HG02981 (cell line): ENCODE results near the gene IER5L.
"Not testable (repeated sequence)": the region's sequence is repeated elsewhere in the genome, so short reads cannot be mapped to it uniquely, and the experiment has no call there.

ENCODE experiments used
- ATAC-seq: cut with Tn5 transposase; IDR thresholded peaks from one replicate; pipeline ENCODE4 v1.9.1; 2021; ENCODE audit warnings: mild to moderate bottlenecking, moderate library complexity; ENCODE audit not compliant: unreplicated experiment

The IER5L gene

DNA sequence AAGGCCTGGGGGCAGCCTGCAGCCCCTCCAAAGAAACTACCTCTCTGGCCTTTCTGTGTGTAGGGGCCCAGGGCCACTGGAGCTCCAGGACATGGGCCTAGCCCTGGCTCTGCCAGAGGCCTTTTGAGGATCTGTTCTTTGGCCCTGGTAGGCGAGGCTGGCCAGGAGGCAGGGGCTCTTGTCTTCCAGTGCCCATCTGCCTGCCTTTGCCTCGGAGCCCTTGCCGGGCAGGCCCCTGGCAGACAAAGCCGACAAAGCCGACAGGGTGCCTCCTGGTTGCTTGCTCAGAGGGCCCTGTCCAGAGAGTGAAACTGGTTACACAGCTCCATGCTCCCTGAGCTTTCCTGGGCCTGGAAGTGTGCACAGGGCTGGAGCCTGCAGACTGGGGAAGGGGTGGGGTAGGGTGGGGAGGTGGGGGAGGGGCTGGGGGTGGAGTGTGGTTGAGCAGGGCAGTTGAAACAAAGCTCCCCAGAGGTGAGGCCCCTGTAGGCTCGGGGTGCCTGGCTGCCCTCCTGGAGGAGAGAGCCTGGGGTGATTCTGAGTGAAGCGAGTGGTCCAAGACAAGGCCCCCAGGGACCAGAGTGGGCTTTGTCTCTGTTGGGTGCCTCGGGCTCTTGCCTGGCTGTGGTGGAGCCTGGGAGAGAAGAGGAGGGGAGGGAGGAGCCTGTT lies 37.5 kb downstream of the IER5L start:
- ATAC-seq: peak; percentile 17

DNA sequence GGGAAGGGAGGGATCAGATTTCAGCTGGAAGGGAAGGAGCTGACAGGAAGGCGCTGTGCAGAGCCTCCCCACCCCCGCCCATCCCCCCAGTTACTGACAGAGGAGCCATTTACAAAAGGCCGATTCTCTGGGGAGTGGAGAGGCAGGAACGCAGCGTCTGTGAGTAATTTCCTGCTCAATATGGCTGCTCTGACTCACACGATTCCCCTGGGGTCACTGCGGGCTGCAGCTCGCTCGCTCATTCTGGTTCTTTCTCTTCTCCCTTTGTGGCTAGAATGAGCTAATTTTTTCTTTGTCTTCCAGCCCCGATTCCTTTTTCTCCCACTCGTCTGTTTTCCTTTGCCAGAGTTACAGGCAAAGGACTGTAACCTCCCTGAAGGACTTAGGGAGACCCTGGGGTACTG lies 38.1 kb downstream of the IER5L start:
- peak; percentile 61 for ATAC-seq

DNA sequence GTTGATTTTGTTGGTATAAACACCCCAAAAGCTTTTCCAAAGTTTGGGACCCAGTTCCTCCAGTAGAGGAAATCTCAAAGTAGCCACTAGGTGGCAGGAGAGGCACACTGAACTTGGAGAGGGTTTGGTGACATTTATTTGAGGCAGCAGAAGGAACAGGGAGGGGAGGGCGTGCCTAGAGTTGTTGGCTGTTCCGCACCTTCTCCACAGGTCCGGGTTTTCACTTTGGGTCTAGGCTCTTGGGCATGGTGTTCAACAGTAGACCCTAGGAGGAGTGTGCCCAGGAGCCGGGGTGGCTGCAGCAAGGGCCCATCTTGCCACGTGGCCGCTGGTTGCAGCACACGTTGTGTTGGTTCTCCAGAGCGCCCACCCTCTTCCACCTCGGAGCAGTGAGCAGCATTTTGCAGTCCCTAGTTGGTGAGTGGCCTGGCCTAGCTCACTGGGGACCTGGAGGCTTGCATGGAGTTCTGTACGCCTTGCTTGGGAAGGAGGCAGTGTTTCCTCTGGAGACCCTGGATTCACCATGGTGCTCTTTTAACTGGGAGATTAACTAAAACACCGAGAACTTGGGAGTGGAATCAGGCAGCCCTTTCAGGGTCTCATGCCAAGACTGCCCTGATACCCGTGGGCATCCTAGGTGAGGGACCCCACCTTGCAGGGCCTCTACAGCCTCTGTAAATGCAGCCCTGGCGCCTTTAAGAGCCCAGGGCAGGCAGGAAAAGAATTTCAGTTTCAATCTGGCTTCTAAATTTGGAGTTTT lies 38.6 kb downstream of the IER5L start:
- ATAC-seq: peak; percentile 24

DNA sequence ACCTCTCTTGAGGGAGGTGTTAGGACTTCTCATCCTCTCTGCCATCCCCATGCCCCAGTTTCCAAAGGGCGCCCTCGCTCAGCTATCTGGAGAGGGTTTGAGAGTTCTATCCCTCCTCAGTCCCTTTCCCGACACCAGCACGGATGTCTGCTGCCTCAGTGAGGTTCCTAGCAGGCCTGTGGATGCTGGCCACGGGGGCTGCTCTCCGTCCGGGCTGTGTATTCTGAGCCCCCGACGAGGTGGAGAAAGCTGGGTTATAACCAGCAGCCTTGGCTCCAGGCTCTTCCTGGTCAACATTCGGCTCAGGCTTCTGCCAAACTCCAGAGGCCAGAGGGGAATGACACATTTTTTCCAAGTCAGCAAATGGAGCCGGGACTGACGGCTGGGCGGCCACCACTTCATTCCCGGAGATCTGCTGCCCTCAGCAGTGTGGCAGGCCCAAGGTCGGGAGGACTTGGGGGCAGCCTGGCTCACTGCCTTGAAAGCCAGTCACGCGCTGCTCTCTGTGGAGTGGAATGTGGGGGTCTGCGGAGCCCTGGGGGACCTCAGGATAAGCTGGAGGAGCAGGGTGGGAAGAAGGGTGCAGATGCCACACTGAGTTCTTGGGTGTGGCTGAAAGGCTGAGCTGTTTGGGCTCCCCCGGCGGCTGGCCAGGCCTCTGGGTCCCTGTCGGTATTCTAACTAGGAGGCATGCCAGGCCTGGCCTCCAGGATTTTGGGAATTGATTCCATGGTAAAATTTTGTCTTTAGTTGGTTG lies 39.4 kb downstream of the IER5L start:
- ATAC-seq: no peak

DNA sequence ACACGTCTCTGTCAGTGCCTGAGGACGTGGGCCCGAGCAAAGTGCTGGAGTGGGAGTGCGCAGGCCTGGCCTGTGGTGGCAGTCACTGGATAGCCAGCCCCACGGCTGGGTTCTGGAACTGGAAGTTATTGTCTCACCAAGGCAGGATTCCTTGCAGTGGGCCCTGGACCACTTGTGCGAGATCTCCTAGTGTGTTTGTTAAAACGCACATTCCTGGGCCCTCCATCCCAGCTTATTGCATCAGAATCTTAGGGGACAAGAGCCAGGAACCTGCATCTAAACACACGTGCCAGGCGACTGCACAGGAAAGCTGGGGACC lies 40.0 kb downstream of the IER5L start:
- no peak for ATAC-seq

DNA sequence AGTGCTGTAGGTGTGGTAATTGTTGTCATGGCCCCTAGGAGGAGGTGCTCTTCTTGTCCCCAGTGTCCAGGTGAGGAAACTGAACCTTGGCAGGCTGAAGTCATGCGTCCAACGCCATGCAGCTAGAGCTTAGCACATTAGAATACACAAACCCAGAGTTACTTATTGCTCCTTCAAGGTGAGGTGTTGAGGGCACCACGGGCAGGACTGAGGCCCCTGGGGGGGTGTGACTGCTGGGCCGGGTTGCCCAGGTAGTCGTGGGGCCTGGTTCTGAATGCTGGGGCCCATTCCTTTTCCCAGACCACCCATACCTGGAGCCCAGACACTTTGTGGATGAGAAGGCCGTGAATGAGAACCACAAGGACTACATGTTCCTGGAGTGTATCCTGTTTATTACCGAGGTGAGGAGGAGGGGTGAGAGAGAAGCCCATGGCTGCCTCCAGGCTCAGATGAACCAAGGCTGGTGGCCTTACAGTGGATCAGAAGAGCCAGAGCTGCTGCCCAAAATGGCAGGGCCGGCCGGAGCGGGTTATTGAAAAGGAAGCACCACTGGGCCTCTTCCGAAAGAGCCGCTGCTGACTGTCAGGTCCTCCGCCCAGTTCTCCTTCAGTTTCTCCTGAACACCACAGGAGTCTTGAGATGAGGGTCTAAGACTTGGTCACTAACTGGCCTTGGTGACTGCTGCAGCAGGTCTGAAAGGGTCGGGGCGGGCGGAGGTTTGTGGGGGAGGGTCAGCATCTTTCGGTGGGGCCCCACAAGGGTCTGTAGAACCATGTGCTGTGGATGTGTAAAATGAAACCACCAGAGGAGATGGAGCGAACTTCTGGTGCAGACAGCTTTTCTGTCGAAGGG lies 40.5 kb downstream of the IER5L start:
- no peak for ATAC-seq

DNA sequence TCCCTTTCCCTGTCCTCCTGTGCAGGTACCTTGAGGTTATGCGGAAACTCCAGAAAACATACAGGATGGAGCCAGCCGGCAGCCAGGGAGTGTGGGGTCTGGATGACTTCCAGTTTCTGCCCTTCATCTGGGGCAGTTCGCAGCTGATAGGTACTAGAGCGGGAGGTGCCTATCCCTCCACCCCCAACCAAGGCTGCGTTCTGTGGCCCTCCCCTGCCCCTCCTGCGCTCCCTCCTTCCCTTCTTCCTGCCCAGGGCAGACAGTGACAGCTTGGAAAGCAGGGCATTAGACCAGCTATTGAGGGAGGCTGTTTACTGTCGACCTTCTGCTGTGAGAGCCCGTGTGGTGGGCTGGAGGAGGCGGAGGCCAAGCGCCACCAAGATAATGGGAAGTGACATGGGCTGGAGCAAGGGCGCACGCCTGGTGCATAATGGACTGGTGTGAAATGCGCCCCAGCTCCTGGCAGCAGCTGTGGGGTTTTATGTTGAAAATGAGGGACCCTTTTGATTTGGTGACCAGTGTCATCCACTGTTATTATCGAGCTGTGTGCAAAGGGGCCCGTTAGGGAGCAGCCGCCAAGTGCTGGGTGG lies 41.5 kb downstream of the IER5L start:
- no peak for ATAC-seq

DNA sequence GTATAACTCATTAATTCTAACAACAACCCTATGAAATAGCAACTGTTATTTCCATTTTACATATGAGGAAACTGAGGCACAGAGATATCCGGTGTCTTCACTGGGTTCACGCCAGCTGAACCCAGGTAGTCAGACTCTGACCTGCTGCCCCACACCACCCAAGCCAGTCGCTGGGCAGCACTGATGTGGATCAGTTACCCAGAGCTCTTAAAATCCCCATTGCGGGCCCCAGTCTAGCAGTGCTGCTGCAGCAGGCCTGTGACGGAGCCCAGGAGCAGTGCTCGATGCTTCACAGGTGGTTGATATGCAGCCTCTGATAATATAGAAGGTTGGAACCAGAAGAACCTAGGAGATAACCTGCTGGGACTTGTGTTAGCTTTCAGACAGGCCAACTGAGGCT lies 42.6 kb downstream of the IER5L start:
- ATAC-seq: no peak

DNA sequence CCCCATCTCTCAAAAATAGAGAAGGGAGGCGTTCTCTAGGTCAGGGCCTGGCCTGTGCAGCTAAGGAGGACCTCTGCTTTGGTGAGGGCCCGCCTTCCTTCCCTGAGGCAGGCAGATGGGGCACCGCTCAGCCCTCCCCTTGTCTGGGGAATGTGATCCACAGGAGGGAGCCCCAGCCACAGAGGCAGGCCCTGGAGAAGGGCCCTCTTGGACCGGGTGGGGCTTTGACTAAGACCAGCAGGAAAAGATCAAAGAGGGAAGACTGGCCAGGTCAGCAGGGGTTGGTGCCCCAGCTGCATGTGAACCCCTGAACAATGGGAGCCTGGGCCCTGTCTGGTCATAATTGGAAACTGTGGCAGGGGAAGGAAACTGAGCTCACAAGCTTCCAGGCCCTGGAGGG lies 45.0 kb downstream of the IER5L start:
- no peak for ATAC-seq

DNA sequence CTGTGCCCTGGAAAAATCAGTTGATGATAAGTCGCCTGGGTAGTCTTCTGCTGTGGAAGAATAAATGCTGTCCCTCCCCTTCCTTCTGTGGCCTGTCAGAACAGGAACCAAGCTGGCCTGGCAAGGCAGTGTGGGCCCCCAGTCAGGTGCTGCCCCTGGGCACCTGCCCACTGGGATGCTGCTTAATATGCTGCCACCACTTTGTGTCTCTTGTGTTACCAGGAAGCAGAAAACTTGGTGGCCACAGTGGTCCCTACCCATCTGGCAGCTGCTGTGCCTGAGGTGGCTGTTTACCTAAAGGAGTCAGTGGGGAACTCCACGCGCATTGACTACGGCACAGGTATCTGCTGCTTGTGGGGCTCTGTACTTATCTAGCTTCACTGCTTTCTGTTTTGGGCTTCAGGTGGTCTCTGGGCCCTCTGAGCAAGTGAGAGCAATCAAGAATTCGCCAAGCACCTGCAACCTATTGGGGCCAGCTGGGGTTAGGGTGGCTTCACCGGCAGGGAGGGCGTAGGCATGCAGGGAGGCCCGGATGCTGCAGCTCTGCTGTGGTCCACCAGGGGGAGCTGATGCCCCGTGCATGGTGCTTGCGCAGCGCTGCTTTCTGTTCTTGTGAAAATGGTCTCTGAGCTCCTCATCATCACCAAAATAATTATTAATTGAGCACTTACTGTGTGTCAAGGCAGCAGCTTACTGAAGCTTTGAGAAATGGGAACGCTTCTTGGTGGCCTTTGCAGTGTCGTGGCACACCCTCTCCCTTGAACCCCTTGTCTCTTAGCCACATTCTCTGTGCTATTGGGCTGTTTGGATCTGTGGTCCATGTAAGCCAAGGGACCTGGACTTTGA lies 46.5 kb downstream of the IER5L start:
- ATAC-seq: peak; percentile 69

DNA sequence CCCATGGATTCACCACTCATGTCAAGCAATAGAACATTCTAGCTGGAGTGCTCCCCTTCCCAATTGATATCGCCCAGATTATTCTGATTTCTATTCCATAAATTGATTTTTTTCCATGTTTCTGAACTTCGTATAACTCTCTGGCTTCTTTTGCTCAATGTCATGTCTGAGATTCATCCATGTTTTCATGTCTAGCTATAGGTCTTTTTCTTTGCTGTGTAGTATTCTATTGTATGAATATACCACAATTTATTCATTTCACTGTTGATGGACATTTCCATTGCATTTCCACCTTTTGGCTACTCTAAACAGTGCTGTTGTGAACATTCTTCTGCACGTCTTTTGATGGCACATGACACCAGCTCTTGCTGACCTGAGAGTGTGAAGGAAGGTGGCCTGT lies 47.3 kb downstream of the IER5L start:
- ATAC-seq: no peak

DNA sequence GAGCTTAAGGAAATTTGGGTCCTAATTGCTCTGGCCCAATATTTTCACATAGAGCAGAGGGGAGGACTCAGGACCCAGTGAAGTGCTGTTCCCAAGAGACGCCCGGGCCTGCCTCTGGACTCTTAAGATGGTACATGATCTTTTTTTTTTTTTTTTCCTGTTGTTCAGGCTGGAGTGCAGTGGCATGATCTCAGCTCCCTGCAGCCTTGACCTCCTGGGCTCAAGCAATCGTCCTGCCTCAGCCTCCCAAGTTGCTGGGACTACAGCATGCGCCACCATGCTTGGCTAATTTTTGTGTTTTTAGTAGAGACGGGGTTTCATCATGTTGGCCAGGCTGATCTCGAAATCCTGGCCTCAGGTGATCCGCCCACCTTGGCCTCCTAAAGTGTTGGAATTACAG lies 47.8 kb downstream of the IER5L start:
- ATAC-seq: not testable (repeated sequence)

DNA sequence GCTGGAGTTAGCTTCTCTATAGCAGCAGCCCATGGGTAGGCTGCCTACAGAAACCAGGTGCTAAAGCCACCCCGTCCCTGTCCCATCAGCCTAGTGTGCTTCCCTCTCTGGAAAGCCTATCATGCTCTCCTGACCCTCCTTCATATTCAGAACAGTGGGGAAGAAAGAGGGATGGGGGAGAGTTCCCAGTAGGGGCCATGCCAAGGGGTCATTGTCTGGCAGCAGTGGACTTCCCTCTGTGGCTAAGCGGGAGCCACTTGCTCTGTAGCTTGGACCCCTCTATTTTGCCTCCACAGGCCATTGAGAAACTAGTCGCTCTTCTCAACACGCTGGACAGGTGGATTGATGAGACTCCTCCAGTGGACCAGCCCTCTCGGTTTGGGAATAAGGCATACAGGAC lies 49.4 kb downstream of the IER5L start:
- ATAC-seq: no peak

DNA sequence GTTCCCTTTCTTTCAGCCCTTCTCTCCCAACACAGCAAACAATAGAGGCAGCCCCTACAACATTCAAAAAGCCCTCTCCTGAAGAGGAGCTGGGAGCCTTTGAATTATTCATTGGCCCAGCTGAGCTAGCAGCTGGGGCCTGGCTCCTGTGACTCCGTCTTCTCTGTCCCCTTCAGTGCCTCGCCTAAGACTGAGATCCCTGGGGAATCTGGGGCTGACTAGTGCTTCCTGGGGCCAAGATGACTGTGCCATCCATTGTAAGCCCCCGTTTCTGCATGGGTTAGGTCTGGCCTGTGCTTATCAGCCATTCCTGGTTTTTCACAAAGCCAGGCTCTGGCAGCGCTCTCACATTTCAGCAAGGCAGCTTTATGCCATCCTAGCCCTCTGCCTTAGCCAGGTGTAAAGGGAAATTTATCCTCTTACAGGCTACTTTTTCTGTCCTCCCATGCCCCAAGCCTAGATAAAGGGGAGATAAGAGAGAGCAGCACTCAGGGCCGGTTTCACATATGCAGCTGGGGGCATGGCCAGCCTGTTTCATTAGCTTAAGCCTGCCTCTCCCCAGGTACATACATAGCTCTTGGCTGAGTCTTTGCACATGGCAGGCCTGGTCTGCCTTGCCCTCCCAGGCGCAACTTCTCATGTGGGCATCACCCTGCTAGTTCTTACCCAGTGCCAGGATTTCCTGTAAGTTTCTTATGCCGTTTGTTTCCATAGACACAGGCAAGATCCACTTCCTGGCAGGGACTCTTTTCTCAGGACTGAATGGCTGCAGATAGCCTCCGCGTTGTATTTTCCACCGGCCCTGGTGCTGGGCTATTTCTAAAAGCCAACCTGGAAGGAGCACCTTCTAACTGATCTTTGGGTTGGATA lies 51.1 kb downstream of the IER5L start:
- no peak for ATAC-seq
